Neuron (in vitro differentiated cells): ENCODE results near the gene HNRNPLL.
"Not testable (repeated sequence)": the region's sequence is repeated elsewhere in the genome, so short reads cannot be mapped to it uniquely, and the experiment has no call there.

Experiments
- H2AFZ ChIP-seq: one replicate; pipeline ENCODE4 v1.6.1; 2013; ENCODE audit warnings: low read depth, mild to moderate bottlenecking, inconsistent platforms, low read length, moderate library complexity
- H3K27me3 ChIP-seq: one replicate; pipeline ENCODE4 v1.6.1; 2013; ENCODE audit warnings: low read length; ENCODE audit not compliant: insufficient read depth
- H3K36me3 ChIP-seq: one replicate; pipeline ENCODE4 v1.6.1; 2013; ENCODE audit warnings: low read length; ENCODE audit not compliant: insufficient read depth
- H3K4me1 ChIP-seq: one replicate; pipeline ENCODE4 v1.6.1; 2013; ENCODE audit warnings: low read length; ENCODE audit not compliant: insufficient read depth
- H3K4me3 ChIP-seq: 2 replicates; pipeline ENCODE4 v1.5.1; 2013; ENCODE audit warnings: mild to moderate bottlenecking, low read length, moderate library complexity
- H3K9me3 ChIP-seq: one replicate; pipeline ENCODE4 v1.6.1; 2013; ENCODE audit warnings: low read length

The HNRNPLL gene

GRCh38 chr2:38610851-38611801 is 8.4 kb upstream of the HNRNPLL start:
- Histone ChIP-seq H3K4me1 (no peaks in the 10 kb centered on the region), H3K4me3 (no peak overlapping the region)

GRCh38 chr2:38609246-38609645 is 6.5 kb upstream of the HNRNPLL start:
- H3K4me1 ChIP-seq, H3K9me3 ChIP-seq, H3K27me3 ChIP-seq, H3K4me3 ChIP-seq, H3K36me3 ChIP-seq, H2AFZ ChIP-seq: not testable (repeated sequence)

More at GRCh38 chr2:38610851-38611801, 8.4 kb upstream of the HNRNPLL start:
- H3K36me3 ChIP-seq: no peaks in the 10 kb centered on the region
- no peak overlapping the region for H2AFZ ChIP-seq
- H3K9me3 ChIP-seq: no peaks in the 10 kb centered on the region
- no peaks in the 10 kb centered on the region for H3K27me3 ChIP-seq

GRCh38 chr2:38608755-38609154 is 6.0 kb upstream of the HNRNPLL start:
- Histone ChIP-seq H3K4me3 (no peak overlapping the region), H3K27me3 (no peaks in the 10 kb centered on the region), H2AFZ (no peak overlapping the region), H3K4me1 (peaks cover 6% of the 10 kb centered on the region), H3K36me3 (no peaks in the 10 kb centered on the region), H3K9me3 (no peaks in the 10 kb centered on the region)

GRCh38 chr2:38605298-38605830 is 2.6 kb upstream of the HNRNPLL start:
- H3K4me1 ChIP-seq: peaks cover 12% of the 10 kb centered on the region
- H3K27me3 ChIP-seq: no peaks in the 10 kb centered on the region
- H3K4me3 ChIP-seq: no peak overlapping the region
- H2AFZ ChIP-seq: no peak overlapping the region
- no peaks in the 10 kb centered on the region for H3K36me3 ChIP-seq
- H3K9me3 ChIP-seq: no peaks in the 10 kb centered on the region

GRCh38 chr2:38603402-38604290 is 918 bp upstream of the HNRNPLL start:
- H2AFZ ChIP-seq: peak overlapping the region; percentile 99
- no peaks in the 10 kb centered on the region for H3K36me3 ChIP-seq
- H3K4me3 ChIP-seq: peak overlapping the region; percentile 90
- no peaks in the 10 kb centered on the region for H3K9me3 ChIP-seq
- H3K4me1 ChIP-seq: peaks cover 28% of the 10 kb centered on the region
- H3K27me3 ChIP-seq: no peaks in the 10 kb centered on the region

- Histone ChIP-seq H3K27me3 (no peaks in the 10 kb centered on the region), H3K36me3 (no peaks in the 10 kb centered on the region), H3K4me1 (peaks cover 35% of the 10 kb centered on the region), H2AFZ (peak overlapping the region; percentile 71), H3K4me3 (peak overlapping the region; percentile 90), H3K9me3 (no peaks in the 10 kb centered on the region)
Measured at GRCh38 chr2:38602136-38602731, 494 bp downstream of the HNRNPLL start.

- H3K4me1 ChIP-seq: peaks cover 35% of the 10 kb centered on the region
- H3K9me3 ChIP-seq: no peaks in the 10 kb centered on the region
- peak overlapping the region; percentile 90 for H3K4me3 ChIP-seq
- H3K36me3 ChIP-seq: no peaks in the 10 kb centered on the region
- H2AFZ ChIP-seq: peak overlapping the region; percentile 71
- H3K27me3 ChIP-seq: no peaks in the 10 kb centered on the region
Measured at GRCh38 chr2:38601463-38602135, 1.1 kb downstream of the HNRNPLL start.

- Histone ChIP-seq H3K4me3 (peak overlapping the region; percentile 90), H2AFZ (no peak overlapping the region), H3K9me3 (no peaks in the 10 kb centered on the region), H3K4me1 (peaks cover 35% of the 10 kb centered on the region), H3K36me3 (no peaks in the 10 kb centered on the region), H3K27me3 (no peaks in the 10 kb centered on the region)
Measured at GRCh38 chr2:38600921-38601455, 1.7 kb downstream of the HNRNPLL start.

GRCh38 chr2:38600242-38600891 is 2.4 kb downstream of the HNRNPLL start:
- Histone ChIP-seq H3K9me3 (no peaks in the 10 kb centered on the region), H3K36me3 (no peaks in the 10 kb centered on the region), H3K4me3 (peak overlapping the region; percentile 90), H3K4me1 (peaks cover 34% of the 10 kb centered on the region), H2AFZ (no peak overlapping the region), H3K27me3 (no peaks in the 10 kb centered on the region)

- Histone ChIP-seq H2AFZ (no peak overlapping the region), H3K4me3 (peak overlapping the region; percentile 90), H3K36me3 (no peaks in the 10 kb centered on the region), H3K4me1 (peaks cover 32% of the 10 kb centered on the region), H3K27me3 (no peaks in the 10 kb centered on the region), H3K9me3 (no peaks in the 10 kb centered on the region)
Measured at GRCh38 chr2:38599706-38600105, 3.0 kb downstream of the HNRNPLL start.

- no peak overlapping the region for H2AFZ ChIP-seq
- no peaks in the 10 kb centered on the region for H3K27me3 ChIP-seq
- H3K36me3 ChIP-seq: no peaks in the 10 kb centered on the region
- no peaks in the 10 kb centered on the region for H3K9me3 ChIP-seq
- H3K4me1 ChIP-seq: peaks cover 31% of the 10 kb centered on the region
- peak overlapping the region; percentile 90 for H3K4me3 ChIP-seq
Measured at GRCh38 chr2:38598991-38599295, 3.8 kb downstream of the HNRNPLL start.
